Retinal pigment epithelial cell (primary cell): ENCODE results near the gene CPT1A.
A peak's percentile ranks its signal among the peaks of the same experiment; 100 is the strongest.

Experiments
- DNase-seq: peaks from one replicate; pipeline ENCODE4 v3.0.0-alpha.2; 2010; ENCODE audit warnings: low read depth
- H3K4me3 ChIP-seq: 2 replicates; pipeline ENCODE4 v1.5.1; 2011; ENCODE audit warnings: mild to moderate bottlenecking, low read length, control low read depth, moderate library complexity
- CTCF ChIP-seq: conservative IDR thresholded peaks from 2 replicates; pipeline ENCODE4 v1.5.1; 2011; ENCODE audit warnings: low read depth, low read length, control low read depth, inconsistent platforms

Gene CPT1A

GRCh38 chr11:68803766-68804165 lies 38.0 kb downstream of the CPT1A start:
- no peak overlapping the region for H3K4me3 ChIP-seq
- no peak for TF ChIP-seq CTCF
- DNase-seq, result peak; percentile 45

GRCh38 chr11:68798221-68798813 lies 43.4 kb downstream of the CPT1A start:
- DNase-seq, result no peak
- TF ChIP-seq CTCF, result peak; percentile 74
- H3K4me3 ChIP-seq, result no peak overlapping the region

GRCh38 chr11:68796801-68797200 lies 44.9 kb downstream of the CPT1A start:
- no peak for DNase-seq
- no peak for TF ChIP-seq CTCF
- no peak overlapping the region for H3K4me3 ChIP-seq

- peak; percentile 54 for DNase-seq
- no peak for TF ChIP-seq CTCF
Measured at GRCh38 chr11:68792400-68792966, 49.2 kb downstream of the CPT1A start.

GRCh38 chr11:68784653-68785052 lies 57.1 kb downstream of the CPT1A start:
- no peak overlapping the region for H3K4me3 ChIP-seq
- DNase-seq, result no peak

More at GRCh38 chr11:68792400-68792966, 49.2 kb downstream of the CPT1A start:
- no peak overlapping the region for H3K4me3 ChIP-seq

GRCh38 chr11:68783216-68783821 lies 58.4 kb downstream of the CPT1A start:
- no peak for DNase-seq
- no peak for TF ChIP-seq CTCF

More at GRCh38 chr11:68784653-68785052, 57.1 kb downstream of the CPT1A start:
- no peak for TF ChIP-seq CTCF

GRCh38 chr11:68782711-68783110 lies 59.0 kb downstream of the CPT1A start:
- no peak for DNase-seq
- no peak overlapping the region for H3K4me3 ChIP-seq
- no peak for TF ChIP-seq CTCF

More at GRCh38 chr11:68783216-68783821, 58.4 kb downstream of the CPT1A start:
- H3K4me3 ChIP-seq, result no peak overlapping the region
